ENCODE data around the gene GKN1.

Gene GKN1

DNA sequence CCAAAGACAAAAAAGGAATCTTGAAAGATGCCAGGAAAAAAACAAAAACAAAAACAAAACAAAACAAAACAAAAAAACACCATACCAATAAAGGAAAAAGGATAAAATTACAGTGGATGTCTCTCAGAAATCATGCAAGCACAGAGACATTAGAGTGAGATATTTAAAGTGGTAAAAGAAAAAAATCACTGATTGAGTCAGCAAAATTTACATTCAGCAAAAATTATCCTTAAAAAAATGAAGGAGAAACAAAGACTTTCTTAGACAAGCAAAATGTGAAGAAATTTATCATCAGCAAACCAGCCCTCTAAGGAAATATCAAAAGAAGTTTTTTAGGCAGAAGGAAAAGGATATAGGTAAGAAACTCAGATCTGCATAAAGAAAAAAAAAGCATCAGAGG lies 10.2 kb upstream of the GKN1 start:
- DNase-seq, result no peak

GRCh38 chr2:68968221-68968620 lies 6.2 kb upstream of the GKN1 start:
- DNase-seq, result no peak

- no peak for DNase-seq
Measured at GRCh38 chr2:68969736-68970490, 4.5 kb upstream of the GKN1 start.

DNA sequence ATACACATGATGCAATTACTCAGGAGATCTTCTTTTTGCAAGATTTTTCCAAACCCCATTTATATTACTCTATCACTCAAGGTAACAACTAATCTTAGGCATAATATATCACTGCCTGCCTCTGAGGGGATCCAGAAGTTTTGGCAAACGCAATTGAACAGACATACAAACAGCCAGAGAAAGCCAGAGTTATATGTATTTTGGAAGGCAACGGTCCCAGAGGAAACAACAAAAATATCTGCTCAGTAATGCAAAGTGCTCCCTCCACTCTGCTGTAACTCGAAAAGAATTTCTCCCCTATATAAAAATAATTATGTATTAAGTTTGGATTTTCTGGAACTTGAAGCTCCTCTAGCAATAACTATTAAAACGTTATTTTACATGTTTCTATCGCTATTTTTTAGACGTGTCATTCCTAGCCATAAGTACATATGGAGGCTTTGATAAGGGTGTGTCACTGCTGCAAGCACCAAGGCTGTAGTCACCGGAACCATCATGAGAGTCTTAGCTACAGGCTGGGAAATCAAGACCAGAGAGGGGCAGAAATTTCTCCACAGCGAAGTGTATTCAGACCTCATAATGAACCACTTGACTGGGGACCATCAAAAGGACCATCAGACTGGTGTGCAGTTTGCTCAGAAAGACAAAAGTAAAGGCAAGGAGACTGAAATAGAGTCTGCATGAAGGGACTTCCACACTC lies 3.7 kb upstream of the GKN1 start:
- DNase-seq, result no peak

DNA sequence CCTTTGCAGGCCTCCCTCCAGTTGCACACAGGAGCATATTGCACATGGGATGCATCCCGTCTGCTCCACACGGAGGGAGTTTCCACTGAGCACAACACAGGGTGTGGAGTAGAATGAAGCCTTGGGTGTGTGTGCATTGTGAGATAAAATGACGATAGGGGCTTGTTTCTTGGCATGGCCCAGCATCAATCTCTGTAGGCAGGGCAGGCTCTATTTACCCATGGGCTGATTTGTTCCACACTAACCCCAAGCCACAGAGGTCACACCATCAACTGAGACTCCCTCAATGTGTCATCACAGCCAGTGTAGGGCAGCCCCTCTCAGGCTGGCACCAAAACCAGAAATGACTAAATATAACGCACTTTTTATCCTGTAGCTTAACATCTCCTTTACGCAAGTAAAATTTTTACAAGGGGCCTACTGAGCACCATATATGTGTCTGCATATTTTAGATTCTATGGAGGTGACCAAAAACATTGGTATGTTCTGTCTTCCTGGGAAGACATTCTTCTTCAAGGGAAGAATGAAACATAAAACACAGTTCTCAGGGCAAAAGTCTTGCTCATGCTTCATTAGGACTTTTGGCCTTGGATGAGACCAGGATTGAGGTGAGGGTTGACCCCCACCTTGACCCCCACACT lies 2.7 kb upstream of the GKN1 start:
- DNase-seq, result no peak

DNA sequence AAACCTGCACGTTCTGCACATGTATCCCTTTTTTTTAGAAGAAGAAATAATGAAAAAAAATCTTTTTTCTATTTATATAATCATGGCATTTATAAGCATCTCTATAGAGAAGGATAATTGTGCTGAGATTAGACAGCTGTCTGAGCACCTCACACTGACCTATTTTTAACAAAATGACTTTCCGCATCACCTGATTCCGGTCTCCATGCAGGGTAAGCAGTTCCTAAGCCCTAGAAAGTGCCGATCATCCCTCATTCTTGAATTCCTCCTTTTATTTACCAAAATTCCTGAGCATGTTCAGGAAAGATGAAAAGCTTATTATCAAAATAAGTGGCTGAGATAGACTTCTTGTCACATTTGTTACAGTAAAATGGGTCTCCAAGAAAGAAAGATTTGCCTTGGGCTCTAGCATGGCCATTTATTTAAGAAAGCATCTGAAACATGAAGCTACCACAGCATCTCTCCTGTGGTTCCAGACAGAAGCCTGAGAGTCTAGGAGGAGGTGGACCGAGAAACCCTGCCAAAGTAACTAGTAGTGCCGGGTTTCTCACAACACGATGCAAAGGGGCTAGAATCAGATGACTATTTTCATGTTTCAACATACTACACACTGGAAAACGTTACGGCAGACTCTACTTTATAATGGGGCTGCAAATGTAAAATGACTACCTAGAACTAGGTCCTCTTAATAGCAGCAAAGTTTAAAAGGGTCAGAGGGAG lies 670 bp downstream of the GKN1 start:
- DNase-seq, result no peak

GRCh38 chr2:68975844-68976243 lies 1.4 kb downstream of the GKN1 start:
- DNase-seq, result no peak

DNA sequence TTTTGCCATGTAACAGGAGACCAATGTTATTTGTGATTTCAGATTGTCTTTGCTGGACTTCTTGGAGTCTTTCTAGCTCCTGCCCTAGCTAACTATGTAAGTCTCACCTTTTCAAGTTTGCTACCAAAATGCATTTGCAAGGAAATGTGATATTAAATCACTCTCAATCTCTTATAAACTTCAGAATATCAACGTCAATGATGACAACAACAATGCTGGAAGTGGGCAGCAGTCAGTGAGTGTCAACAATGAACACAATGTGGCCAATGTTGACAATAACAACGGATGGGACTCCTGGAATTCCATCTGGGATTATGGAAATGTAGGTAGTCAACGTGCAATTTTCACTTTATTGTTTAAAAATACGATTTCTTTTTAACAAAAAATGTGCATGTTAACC lies 3.0 kb downstream of the GKN1 start:
- DNase-seq, result no peak

GRCh38 chr2:68978098-68978497 lies 3.7 kb downstream of the GKN1 start:
- DNase-seq, result no peak

- DNase-seq, result no peak
Measured at GRCh38 chr2:68980956-68981355, 6.5 kb downstream of the GKN1 start.

GRCh38 chr2:68987021-68987503 lies 12.6 kb downstream of the GKN1 start:
- DNase-seq, result no peak

DNA sequence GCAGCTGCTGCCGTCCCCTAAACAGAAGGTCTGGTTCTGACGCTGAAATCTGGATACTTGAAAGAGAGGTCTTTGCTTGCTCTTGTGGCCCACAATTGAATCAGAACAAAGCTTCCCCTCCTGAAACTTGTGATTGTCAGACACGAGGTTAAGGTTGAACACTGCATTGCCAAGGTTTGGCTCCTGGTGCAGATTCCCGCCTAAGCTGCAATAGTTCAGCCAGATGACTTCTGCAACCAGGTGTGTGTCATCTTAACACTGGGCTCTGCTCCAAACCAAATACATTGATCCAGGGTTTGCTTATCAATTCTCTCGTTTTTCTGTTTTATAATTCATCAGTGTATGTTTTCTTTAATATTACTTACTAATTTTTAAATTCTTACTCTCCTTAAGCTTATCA lies 14.6 kb downstream of the GKN1 start:
- DNase-seq, result no peak

DNA sequence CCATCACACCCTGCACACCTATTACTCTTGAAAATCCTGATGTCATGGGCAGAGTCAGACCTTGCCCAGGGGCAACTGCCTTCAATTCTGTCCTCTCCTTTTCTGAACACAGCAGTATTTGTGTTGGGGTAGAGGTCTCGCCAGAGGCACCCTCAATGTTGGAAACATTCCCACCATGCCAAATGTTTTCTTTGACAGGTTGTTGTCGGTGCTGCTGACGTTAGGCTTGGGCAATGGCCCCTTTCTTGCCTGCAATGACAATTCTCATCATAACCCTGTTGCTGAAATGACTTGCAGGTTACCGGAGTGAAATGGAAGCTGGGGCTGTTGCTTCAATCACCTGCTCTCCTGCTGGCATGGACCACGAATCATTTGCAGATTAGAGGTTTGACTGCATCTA lies 17.9 kb downstream of the GKN1 start:
- no peak for DNase-seq

GRCh38 chr2:68992933-68993332 lies 18.5 kb downstream of the GKN1 start:
- DNase-seq, result no peak

GRCh38 chr2:68993660-68994059 lies 19.2 kb downstream of the GKN1 start:
- DNase-seq, result no peak

DNA sequence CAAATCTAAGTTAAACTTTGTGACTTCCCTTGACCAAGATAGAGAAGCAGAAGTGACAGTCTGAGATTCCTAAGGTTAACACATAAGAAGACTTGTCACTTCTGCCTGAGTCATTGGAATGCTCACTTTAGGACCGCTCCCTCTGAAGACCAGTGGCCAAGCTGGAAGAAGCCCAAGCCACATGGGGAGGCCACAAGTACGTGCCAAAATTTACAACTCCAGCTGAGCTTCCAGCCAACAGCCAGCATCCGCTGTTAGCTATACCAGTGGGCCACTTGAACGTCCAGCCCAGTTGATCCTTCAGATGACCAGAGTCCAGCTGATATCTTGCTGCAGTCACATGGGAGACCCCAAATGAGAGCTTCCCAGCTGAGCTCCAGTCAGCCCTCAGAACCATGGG lies 20.4 kb downstream of the GKN1 start:
- DNase-seq, result no peak

DNA sequence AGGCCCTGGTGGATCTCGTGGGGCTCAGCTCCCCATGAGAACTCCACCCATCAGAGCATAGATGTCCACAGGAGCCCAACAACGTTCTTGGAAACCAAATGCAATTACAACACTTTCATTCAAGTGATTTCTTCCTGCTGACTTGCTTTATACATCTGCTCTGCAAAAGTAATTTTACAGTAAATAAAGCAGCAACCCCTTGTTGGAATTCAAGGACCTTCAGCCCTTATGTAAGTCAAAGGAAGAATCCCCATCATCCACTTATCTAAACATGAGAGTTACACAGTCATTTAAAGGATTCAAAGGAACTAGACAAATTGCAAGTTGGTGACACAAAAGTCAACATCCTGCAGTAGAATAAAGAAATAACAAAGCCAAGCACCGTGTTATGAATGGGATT lies 21.5 kb downstream of the GKN1 start:
- DNase-seq, result no peak

DNA sequence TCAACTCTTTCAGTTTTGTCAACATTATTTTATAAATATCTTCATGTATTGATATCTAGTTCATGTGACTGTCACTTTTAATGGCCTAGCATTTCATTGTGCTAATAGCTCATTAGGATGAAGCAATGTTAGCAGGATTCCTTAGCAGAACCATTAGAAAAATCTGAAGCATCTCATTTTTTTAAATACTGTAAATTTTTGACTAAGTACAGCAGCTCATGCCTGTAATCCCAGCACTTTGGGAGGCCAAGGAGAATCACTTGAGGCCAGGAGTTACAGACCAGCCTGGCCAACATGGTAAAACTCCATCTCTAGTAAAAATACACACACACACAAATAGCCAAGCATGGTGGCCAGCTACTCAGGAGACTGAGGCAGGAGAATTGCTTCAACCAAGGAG lies 23.0 kb downstream of the GKN1 start:
- DNase-seq, result no peak

DNA sequence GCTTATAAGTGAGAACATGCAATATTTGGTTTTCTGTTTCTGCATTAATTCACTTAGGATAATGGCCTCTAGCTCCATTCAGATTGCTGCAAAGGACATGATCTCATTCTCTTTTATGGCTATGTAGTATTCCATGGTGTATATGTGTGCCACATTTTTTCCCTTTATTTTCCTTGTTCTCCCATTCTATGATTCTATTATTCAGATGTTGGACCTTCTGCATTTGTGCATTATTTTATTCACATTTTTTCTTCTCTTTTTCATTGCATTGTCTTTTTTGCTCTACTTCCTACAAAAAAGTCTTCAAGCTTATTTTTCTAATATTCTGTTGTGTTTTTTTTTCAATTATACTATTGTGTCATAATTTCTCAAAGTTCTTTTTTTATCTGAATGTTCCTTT lies 27.4 kb downstream of the GKN1 start:
- no peak for DNase-seq

DNA sequence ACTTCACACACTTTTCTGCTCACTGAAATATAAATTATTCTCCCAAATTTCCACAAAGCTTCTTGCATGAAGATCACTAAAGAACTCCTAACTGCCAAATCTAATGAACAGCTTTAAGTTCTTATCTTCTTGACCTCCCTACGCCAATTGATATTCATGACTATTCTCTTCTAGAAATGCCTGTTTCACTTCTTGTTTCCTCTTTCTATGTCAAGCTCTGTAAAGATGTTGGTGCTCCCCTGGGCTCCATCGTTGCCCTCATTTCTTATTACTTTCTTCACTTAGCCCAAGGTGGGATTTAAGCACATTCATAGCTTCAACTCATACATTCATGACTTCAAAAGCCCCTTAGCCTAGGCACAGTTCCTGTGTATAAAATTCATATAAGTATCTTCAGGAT lies 29.3 kb downstream of the GKN1 start:
- no peak for DNase-seq

GRCh38 chr2:69007169-69007568 lies 32.7 kb downstream of the GKN1 start:
- no peak for DNase-seq

DNA sequence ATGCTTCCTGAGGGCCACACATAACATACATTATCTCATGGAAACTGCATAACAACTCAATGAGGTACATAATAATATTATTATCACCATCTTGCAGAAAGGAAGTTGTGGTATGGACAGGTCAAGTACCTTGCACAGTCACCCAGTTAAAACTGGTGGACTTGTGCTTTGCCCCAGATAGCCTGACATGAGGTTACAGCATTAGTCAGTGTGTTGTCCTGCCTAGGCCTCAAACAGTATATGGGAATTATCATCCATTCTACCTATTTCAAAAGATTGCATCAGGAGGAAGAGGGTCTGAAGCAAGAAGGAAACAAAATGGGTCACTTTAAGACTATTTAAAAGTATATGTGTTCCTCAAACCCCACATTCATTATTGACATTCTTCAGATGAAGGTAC lies 33.2 kb downstream of the GKN1 start:
- no peak for DNase-seq

DNA sequence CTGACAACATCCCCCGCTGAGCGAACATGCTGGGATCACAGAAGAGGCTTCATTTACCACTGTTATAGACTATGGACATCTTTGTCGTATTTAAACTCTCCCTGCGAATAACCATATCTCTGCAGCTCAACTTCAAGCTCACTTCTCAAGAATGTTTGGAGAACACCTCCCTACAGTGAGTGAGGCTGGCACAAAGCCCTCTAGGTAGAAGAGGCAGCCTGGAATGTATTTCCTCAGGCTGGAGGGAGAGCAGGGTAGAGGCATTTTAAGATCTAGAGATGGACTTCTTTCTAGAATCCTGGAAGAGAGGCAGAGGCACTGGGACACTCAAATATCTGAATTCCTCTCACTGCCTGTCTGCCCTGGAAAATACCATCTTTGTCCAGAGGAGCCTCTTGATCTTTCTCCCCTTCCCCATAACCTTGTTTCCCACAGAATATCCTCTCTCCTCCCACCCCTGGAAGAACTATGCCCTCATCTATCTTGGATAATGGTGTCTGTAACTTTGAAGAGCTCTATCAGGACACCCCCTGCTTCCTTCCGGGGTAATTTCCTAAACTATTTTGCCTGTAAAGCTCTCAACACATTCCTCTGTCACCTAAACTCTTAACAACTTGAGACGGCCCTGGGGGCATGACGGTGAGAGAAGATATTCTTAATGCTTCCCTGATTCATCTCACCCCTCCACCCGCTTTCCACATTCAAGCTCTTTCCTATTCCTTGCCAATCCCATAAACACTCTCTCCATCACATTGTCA lies 36.2 kb downstream of the GKN1 start:
- DNase-seq, result no peak
